ENCODE measurements around the gene PXN.

- TF ChIP-seq, protein P1, sequence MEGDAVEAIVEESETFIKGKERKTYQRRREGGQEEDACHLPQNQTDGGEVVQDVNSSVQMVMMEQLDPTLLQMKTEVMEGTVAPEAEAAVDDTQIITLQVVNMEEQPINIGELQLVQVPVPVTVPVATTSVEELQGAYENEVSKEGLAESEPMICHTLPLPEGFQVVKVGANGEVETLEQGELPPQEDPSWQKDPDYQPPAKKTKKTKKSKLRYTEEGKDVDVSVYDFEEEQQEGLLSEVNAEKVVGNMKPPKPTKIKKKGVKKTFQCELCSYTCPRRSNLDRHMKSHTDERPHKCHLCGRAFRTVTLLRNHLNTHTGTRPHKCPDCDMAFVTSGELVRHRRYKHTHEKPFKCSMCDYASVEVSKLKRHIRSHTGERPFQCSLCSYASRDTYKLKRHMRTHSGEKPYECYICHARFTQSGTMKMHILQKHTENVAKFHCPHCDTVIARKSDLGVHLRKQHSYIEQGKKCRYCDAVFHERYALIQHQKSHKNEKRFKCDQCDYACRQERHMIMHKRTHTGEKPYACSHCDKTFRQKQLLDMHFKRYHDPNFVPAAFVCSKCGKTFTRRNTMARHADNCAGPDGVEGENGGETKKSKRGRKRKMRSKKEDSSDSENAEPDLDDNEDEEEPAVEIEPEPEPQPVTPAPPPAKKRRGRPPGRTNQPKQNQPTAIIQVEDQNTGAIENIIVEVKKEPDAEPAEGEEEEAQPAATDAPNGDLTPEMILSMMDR (IDR thresholded peaks at IDR 0.05), result no peak
- no peak for TF ChIP-seq POLR2A (IDR thresholded peaks at IDR 0.05)
These were observed 21.4 kb upstream of the PXN start for GRCh38 chr12:120286768-120287490.

All from body of pancreas (tissue), 4 donors.